GM19324 (cell line): ENCODE measurements around the gene CSMD2.
"Not testable (repeated sequence)": the region's sequence is repeated elsewhere in the genome, so short reads cannot be mapped to it uniquely, and the experiment has no call there.

Experiments
- ATAC-seq: cut with Tn5 transposase; IDR thresholded peaks from one replicate; pipeline ENCODE4 v1.9.1; 2021; ENCODE audit warnings: mild to moderate bottlenecking, moderate library complexity; ENCODE audit not compliant: unreplicated experiment, low FRiP score

Gene CSMD2

DNA sequence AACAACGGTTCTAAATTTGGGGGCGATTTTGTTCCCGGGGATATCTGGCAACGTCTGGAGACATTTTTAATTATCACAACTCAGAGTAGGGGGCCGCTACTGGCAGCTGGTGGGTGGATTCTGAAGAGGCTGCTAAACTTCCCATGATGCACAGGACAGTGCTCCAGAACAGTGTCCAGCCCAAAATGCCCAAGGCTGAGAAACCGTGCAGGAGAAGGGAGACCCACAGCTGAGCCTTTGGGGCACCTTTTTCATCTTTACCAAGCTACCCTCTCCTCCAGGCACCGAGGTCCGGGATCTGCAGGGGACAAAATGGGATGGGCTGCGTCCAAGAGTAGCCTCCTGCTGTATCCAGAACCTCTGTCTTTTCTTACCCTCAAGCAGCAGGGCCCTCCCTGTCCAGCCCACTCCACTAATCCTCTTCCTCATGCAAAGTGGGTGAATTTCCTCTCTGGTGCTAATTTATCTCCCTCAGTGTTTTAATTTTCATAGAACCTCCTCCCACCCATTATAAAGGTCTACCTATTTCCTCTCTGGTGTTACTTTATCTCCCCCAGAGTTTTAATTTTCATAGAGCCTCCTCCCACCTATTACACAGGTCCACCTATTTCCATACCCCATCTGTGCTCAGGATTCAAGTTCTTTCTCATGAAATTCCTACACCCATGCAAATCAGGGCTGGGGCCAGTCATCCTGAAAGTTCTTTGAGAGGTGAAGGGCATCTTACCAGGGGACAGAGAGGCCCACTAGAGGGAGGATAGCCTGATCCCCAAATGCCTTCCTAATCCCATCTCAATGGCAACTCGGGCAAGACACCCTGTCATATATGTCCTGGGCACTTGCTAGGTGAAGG, 42.7 kb downstream of the CSMD2 start:
- no peak for ATAC-seq

DNA sequence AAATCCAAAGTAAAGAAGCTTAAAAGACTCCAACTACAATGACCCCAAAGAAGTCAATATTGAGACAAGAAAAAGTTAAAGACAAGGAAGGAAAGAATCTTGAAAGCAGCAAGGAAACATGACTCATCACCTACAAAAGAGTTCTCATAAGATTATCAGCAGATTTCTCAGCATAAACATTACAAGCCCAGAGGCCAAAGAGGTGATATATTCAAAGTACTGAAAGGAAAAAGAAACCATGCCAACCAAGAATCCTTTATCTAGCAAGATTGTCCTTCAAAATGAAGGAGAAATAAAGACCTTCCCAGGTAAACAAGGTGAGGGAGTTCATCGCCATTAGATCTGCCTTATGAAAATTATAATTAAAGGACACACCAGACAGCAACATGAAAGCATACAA, 49.8 kb downstream of the CSMD2 start:
- ATAC-seq, result no peak

DNA sequence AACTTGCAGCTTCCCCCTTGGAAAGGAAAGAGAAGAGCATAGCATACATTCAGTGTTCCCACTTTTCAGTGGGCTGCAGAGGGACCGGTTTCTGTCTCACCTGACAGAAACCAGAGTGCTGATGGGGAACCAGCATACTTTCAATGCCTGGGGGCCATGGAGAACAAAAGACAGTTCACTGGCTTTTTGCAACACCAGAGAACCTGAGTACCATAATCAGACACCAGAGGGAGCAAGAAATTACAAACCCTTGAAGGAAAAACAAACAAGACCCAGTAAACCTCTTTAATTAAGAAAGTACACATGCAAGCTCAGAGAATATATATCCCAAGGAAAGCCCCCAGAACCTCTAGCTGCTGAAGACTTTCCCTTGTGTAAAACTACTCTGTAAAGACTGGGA, 51.1 kb downstream of the CSMD2 start:
- no peak for ATAC-seq

DNA sequence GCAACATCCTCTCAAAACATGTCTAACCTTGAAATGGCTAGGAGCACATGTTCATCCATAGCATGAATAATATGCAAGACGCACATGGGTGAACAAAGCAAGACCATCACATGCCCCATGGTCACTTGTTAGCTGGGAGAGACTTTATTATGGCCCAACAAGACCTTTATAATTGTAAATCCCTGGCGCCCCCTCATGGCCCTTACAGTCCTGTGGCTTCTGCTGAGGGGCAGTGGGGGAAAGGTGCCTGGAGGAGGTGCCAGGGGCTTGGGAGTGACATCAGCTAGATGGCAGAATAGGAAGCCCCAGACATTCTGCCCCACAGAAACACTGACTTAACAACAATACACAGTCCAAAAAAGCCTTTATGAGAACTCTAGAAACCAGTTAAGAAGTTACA, 51.7 kb downstream of the CSMD2 start:
- ATAC-seq, result no peak

DNA sequence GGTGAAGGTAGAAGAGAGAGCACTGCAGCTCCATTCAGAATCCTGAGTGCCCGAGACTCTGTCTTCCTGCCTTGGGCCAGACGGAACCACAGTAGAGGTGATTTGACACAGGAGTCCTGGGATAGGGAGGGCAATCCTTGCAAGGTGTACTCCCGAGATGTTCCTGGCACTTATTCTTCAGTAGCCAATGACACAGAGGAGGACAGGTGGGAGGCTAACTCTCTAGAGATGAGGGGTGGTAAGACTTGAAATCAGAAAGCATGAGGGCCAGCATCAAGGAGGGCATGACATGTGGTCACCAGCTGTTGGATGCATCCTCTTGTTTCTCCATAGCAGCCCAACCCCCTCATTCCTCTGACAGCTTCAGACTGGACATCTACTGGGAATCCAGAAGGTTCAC, 56.3 kb downstream of the CSMD2 start:
- ATAC-seq, result no peak

DNA sequence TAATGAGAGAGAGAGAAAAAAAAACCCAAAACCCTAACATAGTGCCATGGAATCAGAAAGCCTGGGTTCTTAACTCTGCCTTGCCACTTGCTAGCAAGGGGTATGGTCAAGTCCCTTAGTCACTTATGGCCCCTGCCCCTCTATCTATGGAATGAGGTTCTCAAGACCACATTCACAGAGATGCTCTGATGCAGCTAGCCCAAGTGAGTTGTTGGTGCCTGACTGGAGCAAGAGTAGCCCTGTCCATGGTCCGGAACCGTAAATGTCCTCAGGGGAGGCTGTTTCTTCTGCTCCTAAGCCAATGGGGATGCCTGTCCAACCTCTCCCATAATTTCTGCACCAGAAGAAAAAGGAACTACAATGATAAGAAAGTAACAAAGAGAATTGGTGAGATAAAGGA, 56.8 kb downstream of the CSMD2 start:
- no peak for ATAC-seq

DNA sequence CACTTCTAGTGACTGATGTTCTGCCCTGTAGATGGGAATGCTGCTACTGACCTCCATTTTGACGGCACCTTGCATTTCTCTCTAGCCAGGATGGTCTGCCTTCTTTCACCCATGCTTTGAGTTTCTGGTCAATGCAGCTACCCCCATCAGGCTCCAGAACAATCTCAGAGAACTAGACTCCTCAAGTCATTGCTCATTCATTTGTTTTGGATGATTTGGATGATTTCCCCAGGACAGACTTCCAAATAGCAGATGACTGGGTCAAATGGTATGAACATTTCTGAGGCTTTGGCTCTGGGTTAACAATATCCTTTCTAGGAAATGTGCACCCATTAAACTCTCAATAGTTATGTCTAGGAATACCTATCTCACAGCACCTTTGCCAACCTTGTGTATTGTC, 63.9 kb downstream of the CSMD2 start:
- no peak for ATAC-seq

DNA sequence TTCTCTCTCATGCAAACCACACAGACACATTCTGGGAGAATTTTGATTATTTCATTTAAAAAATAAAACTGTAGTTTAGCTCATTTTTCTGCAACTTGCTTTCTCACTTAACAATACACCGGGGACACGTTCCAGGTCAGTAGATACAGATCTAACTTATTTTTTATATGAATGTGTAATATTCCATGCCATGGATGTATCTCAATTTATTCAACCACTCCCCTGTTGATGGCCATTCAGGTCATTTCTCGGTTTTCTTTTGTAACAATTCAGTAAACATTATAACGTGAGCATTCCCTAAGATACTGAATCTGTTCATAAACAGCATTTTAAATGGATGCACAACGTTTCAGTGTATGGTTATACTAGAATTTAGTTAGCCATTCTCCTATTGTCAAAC, 64.7 kb downstream of the CSMD2 start:
- ATAC-seq, result no peak

DNA sequence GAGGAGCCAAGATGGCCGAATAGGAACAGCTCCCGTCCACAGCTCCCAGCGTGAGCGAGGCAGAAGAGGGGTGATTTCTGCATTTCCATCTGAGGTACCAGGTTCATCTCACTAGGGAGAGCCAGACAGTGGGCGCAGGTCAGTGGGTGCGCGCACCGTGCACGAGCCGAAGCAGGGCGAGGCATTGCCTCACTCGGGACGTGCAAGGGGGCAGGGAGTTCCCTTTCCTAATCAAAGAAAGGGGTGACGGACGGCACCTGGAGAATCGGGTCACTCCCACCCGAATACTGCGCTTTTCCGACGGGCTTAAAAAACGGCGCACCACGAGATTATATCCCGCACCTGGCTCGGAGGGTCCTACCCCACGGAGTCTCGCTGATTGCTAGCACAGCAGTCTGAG, 72.6 kb downstream of the CSMD2 start:
- not testable (repeated sequence) for ATAC-seq

DNA sequence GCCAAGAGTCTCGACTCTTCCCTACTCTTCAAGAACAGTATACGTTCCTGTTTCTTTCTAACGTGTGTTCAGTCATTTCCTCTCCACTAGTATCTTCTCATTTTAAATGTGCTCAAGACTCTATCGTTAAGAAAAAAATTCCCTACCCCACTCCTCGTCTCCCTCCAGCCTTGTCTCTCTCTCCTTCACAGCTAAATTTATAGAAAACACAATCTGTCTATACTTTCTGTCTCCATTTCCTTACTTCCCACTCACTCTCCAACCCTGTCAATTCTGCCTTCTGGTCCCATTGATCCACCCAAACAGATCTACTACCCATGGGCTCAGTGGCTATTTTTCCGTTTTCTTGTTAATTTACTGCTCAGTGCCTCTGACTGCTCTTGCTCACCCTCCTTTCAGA, 75.3 kb downstream of the CSMD2 start:
- ATAC-seq, result no peak

DNA sequence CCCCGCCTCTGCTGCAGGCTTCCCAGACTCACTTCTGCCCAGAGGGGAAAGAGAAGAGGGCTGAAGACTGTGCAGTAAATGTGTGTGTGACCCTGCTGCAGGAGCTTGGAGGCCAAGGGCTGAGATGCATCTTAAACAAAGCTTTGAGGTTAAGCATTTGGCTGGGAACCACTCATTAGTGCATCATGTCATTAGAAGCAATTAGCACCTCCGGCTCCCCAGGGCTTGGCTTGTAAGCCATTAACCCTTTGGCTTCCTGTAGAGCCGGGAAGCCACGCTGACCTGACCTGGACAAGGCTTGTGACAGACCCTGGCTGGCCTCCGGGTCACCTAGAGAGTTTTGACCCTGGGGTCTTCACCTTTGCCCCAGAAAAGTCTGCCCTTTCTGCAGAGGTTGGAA, 77.0 kb downstream of the CSMD2 start:
- no peak for ATAC-seq

DNA sequence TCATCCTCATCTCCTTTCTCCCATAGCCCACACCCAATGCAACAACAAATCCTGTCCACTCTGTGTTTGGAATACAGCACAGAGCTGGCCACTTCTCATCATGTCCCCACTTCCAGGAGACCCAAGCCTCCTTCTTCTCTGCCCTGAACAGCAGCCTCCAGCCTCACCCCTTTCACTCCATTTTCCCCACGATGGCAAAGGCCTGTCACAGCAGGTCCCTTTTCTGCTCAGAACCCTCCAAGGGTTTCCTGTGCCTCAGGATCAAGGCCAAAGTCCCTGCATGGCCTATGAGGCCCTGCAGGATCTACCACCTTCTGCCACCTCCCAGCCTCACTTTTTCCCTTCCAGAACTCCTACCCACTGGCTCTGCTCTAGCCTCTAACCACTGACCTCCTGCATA, 78.5 kb downstream of the CSMD2 start:
- ATAC-seq, result no peak

DNA sequence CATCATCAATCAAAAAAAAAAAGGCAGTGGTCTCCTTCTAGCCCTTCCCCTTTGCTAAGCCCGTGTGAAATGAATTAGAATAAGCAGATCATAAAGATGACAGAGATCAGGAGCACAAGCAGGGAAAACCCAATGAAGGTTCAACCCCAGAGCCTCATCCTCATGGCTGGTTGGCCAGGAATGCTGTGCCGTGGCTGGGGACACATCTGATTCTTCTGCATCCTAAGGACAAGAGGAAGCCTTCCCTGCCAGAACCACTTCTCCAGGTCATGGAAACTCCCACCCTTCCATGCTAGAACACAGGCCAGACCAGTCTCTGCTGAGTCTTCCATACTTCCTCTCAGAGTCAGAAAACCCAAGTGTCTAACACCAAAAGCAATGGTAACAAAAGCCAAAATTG, 81.1 kb downstream of the CSMD2 start:
- no peak for ATAC-seq

DNA sequence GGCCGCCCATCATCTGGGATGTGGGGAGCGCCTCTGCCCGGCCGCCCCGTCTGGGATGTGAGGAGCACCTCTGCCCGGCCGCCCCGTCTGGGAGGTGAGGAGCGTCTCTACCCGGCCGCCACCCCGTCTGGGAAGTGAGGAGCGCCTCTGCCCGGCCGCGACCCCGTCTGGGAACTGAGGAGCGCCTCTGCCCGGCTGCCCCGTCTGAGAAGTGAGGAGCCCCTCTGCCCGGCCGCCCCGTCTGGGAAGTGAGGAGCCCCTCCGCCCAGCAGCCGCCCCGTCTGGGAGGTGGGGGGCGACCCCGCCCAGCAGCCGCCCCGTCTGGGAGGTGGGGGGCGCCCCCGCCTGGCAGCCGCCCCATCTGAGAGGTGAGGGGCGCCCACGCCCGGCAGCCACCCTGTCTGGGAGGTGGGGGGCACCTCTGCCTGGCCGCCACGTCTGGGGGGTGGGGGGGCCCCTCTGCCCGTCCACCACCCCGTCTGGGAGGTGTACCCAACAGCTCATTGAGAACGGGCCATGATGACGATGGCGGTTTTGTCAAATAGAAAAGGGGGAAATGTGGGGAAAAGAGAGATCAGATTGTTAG, 82.9 kb downstream of the CSMD2 start:
- ATAC-seq, result not testable (repeated sequence)

DNA sequence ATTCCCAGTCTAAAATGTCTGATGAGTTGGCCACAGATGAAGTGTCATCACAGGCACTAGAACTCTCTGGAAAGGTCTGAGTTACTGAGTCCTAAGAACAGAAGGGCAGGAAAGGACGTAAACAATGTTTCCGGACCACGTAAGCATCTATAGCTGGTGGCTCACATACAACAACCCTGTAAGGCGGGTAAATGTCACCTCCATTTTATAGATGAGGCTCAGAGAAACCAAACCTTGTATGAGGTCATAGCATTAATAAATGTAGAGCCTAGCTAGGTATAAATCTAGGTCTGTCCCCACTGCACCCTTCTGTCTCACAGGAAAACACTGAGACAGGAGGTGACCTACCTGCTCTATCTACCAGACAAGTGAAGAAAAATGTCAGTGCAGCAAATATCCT, 86.6 kb downstream of the CSMD2 start:
- no peak for ATAC-seq

DNA sequence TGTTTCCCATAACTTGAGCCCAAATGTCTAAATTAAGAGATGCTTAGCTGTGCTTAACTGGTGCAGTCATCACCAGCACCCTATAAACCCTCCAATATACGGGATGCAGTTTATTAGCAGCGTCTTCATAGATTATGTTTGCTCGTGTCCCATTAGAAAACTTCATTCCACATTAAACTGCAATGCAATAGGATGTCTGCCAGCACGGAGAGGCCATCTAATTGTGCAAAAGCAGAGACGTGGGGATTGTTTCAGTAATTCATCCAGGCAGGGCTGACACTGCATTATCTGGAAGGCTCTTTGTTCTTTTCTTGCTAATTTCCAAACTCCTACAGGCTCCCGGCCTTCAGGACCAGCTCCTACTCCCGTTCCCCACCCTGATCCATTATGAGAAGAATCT, 89.5 kb downstream of the CSMD2 start:
- ATAC-seq, result no peak

DNA sequence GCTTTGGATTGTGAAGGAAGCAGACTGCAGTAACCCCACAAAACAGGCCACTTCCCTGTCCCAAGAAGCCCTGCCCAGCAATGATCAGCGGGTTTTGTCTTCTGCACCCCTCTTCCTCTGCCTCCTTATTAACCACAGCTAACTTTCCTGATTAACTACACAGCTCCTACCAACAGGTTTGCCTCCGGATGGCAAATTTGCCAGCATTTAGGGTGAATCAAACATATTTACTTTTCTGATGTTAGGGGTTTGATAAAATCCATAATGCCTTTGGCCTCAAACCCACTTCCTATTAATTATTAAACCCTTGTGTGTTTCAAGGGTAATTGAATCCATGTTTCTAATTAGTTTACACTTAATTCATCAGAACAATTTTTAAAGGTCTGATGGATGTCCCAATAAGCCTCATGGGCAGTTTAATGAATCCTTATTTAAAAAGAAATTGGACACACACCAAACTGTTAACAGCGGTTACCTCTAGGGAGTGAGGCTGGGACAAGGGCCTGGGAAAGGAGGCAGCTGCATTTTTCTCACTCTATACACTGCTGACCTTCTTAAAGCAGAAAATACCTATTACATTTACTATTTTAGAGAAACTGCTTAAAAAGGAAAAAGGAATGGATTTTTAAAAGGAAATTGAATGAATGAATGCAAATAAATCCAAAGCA, 91.9 kb downstream of the CSMD2 start:
- no peak for ATAC-seq

DNA sequence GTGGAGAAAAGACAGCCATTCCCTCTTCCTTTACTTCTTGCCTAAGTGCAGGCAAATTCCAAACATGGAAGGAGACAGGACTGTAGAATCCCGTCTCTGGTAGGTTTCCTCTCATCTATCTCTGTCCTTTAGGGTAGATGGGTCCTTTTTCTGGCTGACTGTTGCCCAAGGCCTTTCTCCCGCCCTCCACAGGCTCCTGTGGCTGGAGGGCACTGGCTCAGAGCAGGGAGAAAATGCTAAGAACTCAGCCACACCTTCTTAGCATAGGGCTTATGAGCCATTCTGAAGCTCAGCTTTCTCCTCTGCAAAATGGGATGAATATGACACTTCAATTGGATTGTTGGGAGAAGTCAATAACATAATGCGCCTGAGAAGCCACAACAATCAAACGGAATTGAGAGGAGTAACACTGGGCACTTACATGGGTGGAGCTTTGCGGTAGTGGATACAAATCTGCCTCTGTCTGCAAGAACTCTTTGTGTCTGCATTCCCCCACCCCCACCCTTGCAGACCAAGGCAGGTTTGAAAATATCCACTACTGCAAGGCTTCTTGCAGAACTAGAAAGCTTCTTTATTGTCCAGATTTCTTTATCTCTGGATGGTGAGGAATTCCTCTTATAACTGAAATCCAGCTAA, 94.7 kb downstream of the CSMD2 start:
- no peak for ATAC-seq

DNA sequence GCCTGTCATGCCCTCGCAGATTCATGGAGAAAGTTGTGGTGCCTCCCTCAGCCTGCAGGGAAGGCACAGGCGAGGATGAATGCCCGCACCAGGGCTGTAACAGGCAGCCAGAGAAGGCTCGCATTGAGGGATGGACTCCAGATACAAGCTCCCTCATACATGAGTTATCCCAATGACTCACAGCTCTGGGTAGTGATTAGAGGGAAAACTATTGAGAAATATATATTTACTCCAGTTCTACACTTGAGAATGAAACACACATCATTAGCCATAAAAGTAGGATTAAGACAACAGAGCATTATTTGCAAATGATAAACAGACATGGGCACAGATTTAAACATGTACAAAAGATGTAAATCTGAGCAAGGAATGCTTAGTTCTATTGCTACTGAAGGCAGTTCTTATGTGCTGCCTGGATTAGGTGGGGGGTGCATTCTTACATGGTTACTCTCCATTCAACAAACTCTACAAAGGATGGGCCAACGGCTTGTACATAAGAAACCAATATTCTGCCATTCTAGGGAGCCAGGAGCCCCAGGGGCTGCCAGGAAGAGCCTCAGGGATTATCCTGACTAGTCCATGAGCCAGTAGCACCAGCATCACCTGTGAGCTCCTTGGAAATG, 97.9 kb downstream of the CSMD2 start:
- ATAC-seq, result no peak

DNA sequence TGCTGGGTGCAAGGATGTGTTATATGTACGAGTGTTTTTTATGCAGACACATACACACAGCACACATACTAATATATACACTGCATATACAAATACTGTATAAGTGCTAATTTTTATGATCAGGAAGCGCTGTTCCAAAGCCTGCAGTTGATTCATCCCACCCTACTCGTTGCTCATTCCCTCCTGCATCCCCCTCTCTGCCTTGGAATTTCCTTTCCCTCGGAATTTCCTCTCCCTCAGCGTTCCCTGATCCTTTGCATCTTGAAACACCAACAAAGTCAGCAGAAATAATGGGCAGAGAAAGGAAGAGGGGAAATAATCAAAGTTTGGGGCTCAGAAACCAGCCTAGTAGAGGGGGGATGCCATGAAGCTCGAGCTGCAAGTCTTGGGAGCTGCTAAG, 98.9 kb downstream of the CSMD2 start:
- no peak for ATAC-seq

DNA sequence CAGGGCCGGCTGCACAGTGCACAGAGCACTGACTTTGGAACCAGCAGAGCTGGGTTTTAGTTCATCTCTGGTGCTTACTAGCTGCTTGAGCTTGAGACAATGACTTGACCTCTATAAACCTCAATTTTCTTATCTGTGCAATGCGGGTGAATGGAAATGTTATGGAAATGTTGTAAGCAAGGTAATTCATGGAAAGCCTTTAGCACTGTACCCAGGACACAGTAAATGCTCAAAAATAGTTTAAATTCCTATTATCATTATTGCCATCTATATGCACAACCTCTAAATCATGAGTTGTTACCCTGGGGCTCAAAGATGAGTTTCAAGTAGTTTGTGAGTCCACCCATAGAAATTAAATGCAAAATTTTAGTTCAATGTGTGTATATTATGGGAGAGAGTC, 99.5 kb downstream of the CSMD2 start:
- ATAC-seq, result no peak
